Stimulated activated CD8-positive, alpha-beta memory T cell treated with anti-CD3 and anti-CD28 coated beads, Interleukin-7, amount 100 ng/mL, for 24 hours (primary cell): ENCODE measurements around the gene GNRHR.

ENCODE experiments used
- DNase-seq: peaks from one replicate; pipeline ENCODE4 v3.0.0-alpha.2; 2020; ENCODE audit warnings: low read depth

GNRHR gene

GRCh38 chr4:67700116-67700737, 54.0 kb downstream of the GNRHR start:
- DNase-seq: no peak

GRCh38 chr4:67699603-67700002, 54.6 kb downstream of the GNRHR start:
- no peak for DNase-seq

GRCh38 chr4:67697860-67698687, 56.1 kb downstream of the GNRHR start:
- no peak for DNase-seq

GRCh38 chr4:67696061-67696460, 58.1 kb downstream of the GNRHR start:
- DNase-seq: no peak

DNA sequence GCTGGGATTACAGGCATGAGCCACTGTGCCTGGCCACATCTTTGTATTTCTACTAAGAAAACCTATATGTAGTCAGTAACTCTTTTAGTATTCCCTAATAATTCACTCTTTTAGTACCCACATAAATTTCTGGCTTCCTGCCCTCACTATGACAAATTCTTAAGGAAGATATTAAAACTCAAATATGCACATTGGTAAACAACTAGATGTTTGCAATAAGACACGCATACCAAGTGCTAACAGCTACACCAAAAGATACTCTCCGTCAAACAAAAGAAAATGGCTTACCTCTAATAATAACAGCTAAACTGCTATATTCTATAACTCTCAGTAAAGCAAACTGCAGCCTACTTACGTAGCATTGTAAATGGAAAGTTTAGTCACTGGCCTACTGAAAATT, 59.5 kb downstream of the GNRHR start:
- no peak for DNase-seq

GRCh38 chr4:67691328-67691727, 62.9 kb downstream of the GNRHR start:
- DNase-seq: no peak
